Common myeloid progenitor, CD34-positive (primary cell): Measurements from ENCODE around the gene KCNN1.
A peak's percentile ranks its signal among the peaks of the same experiment; 100 is the strongest.

Experiments
- CTCF ChIA-PET: fragments of 350-600 bp; sonication (Branson Sonifier 250); formaldehyde crosslinking; loops from one replicate; lab custom pipeline; 2021; ENCODE audit warnings: antibody characterized with exemption; lab: Charles Lee
- POLR2A ChIA-PET: fragments of 350-600 bp; sonication (Branson Sonifier 250); formaldehyde crosslinking; loops from one replicate; lab custom pipeline; 2021; ENCODE audit warnings: antibody characterized with exemption; lab: Charles Lee
- DNase-seq, 3 donors: peaks; one replicate each; pipeline versions ENCODE4 v3.0.0 to v3.0.0-alpha.2; 2013
- H3K27ac ChIP-seq, 2 experiments: 1 replicate in 1 of 2; 2 replicates in 1 of 2; pipeline ENCODE4 v1.7.0; 2013; ENCODE audit warnings: inconsistent platforms in 2 of 2, low read length in 2 of 2, mild to moderate bottlenecking in 2 of 2, low read depth in 1 of 2, moderate library complexity in 1 of 2; ENCODE audit not compliant: severe bottlenecking in 2 of 2, insufficient read depth in 1 of 2, poor library complexity in 1 of 2
- H3K27me3 ChIP-seq, 5 experiments: replicated peaks in 2 of 5; 1 replicate in 3 of 5; 2 replicates in 2 of 5; pipeline versions ENCODE4 v1.6.1 to v1.7.0; 2013; ENCODE audit warnings: low read length in 4 of 5, mild to moderate bottlenecking in 2 of 5, moderate library complexity in 2 of 5, inconsistent platforms in 1 of 5; ENCODE audit not compliant: insufficient read depth in 5 of 5, control insufficient read depth in 4 of 5
- H3K36me3 ChIP-seq, 4 experiments: 1 replicate in 2 of 4; 2 replicates in 2 of 4; pipeline versions ENCODE4 v1.6.1 to v1.7.0; 2013; ENCODE audit warnings: low read length in 3 of 4, control low read depth in 1 of 4, mild to moderate bottlenecking in 1 of 4; ENCODE audit not compliant: control insufficient read depth in 4 of 4, insufficient read depth in 4 of 4
- H3K4me1 ChIP-seq, 4 experiments: 1 replicate in 3 of 4; 2 replicates in 1 of 4; pipeline versions ENCODE4 v1.6.1 to v1.7.1; 2013; ENCODE audit warnings: low read length in 3 of 4, mild to moderate bottlenecking in 3 of 4, control low read depth in 1 of 4, inconsistent platforms in 1 of 4, moderate library complexity in 1 of 4; ENCODE audit not compliant: control insufficient read depth in 4 of 4, insufficient read depth in 4 of 4; ENCODE audit errors: control extremely low read depth in 1 of 4
- H3K4me3 ChIP-seq, 7 experiments: 1 replicate in 4 of 7; 2 replicates in 3 of 7; pipeline versions ENCODE4 v1.5.1 to v1.7.0; 2013; ENCODE audit warnings: mild to moderate bottlenecking in 7 of 7, low read length in 6 of 7, moderate library complexity in 6 of 7, inconsistent platforms in 2 of 7, low read depth in 2 of 7, control low read depth in 1 of 7; ENCODE audit not compliant: insufficient read depth in 4 of 7, control insufficient read depth in 1 of 7; ENCODE audit errors: extremely low read depth in 1 of 7
- H3K9me3 ChIP-seq, 5 experiments: 1 replicate in 4 of 5; 2 replicates in 1 of 5; pipeline versions ENCODE4 v1.6.1 to v1.7.1; 2013; ENCODE audit warnings: low read length in 4 of 5, mild to moderate bottlenecking in 2 of 5, inconsistent platforms in 1 of 5, low read depth in 1 of 5, moderate library complexity in 1 of 5; ENCODE audit not compliant: control insufficient read depth in 4 of 5, insufficient read depth in 2 of 5; ENCODE audit errors: control extremely low read depth in 1 of 5
- WGBS: methylation state at CpG from one replicate; pipeline ENCODE4 v1.1.5; 2013; ENCODE audit not compliant: insufficient coverage; 5-methylcytosine and 5-hydroxymethylcytosine counted together

KCNN1 gene

GRCh38 chr19:17993076-17993813, 26.3 kb downstream of the KCNN1 start:
- Histone ChIP-seq H3K9me3 (no peaks in the 10 kb centered on the region), H3K36me3 (no peaks in the 10 kb centered on the region), H3K4me1 (peaks cover 0 to 4% (median 1%) of the 10 kb centered on the region in 4 experiments), H3K27me3 (no peaks in the 10 kb centered on the region), H3K4me3 (no peak overlapping the region), H3K27ac (no peak overlapping the region)
- WGBS = 98% methylated on average over 17 of the region's 27 CpGs
- ChIA-PET POLR2A (no interaction called here), CTCF (interaction anchor here (6.1 to 8.7 kb wide), 2 partner anchors 48 to 57 kb away, joined by 86 to 209 read pairs; partner anchors contain the start of gene CCDC124)
- no peak for DNase-seq

- CTCF ChIA-PET = interaction anchor here (0.7 to 8.7 kb wide), 16 partner anchors 8 to 138 kb away, joined by 3 to 209 read pairs (median 5); partner anchors contain the start of gene CCDC124
- Histone ChIP-seq H3K4me1 (peaks cover 0 to 16% (median 13%) of the 10 kb centered on the region in 4 experiments), H3K27ac (no peak overlapping the region), H3K9me3 (no peaks in the 10 kb centered on the region), H3K4me3 (no peak overlapping the region), H3K36me3 (no peaks in the 10 kb centered on the region), H3K27me3 (no peaks in the 10 kb centered on the region)
- 20% methylated on average over 12 of the region's 15 CpGs for WGBS
- DNase-seq = peak; percentile 66 to 80 (median 78)
- POLR2A ChIA-PET = no interaction called here
These were observed 30.0 kb downstream of the KCNN1 start for GRCh38 chr19:17996826-17997316.

- WGBS = 85% methylated on average over 32 of the region's 41 CpGs
- peak in 2 of 3 donors; percentile 30 to 31 for DNase-seq
- H3K27me3 ChIP-seq = no peaks in the 10 kb centered on the region
- peaks cover 0 to 29% (median 23%) of the 10 kb centered on the region in 4 experiments for H3K4me1 ChIP-seq
- ChIA-PET CTCF (interaction anchor here (1.4 to 8.7 kb wide), 12 partner anchors 10 to 163 kb away, joined by 3 to 209 read pairs (median 5); partner anchors contain the start of gene CCDC124), POLR2A (interaction anchor here (0.6 kb wide), 1 partner anchor 69 kb away, joined by 3 read pairs; no protein-coding TSS in a partner anchor)
- H3K36me3 ChIP-seq = no peaks in the 10 kb centered on the region
- no peak overlapping the region for H3K4me3 ChIP-seq
- H3K9me3 ChIP-seq = no peaks in the 10 kb centered on the region
- H3K27ac ChIP-seq = no peak overlapping the region
These were observed 31.3 kb downstream of the KCNN1 start for GRCh38 chr19:17997969-17998826.

- no peak for DNase-seq
- CTCF ChIA-PET = interaction anchor here (0.9 to 8.7 kb wide), 6 partner anchors 53 to 162 kb away, joined by 4 to 209 read pairs (median 8); partner anchors contain the start of gene CCDC124
- Histone ChIP-seq H3K27me3 (no peaks in the 10 kb centered on the region), H3K4me1 (peaks cover 0 to 29% (median 23%) of the 10 kb centered on the region in 4 experiments), H3K36me3 (no peaks in the 10 kb centered on the region), H3K4me3 (no peak overlapping the region), H3K27ac (no peak overlapping the region), H3K9me3 (no peaks in the 10 kb centered on the region)
- POLR2A ChIA-PET = no interaction called here
- WGBS = no CpG with 5 or more reads among the region's 5 CpGs
These were observed 31.9 kb downstream of the KCNN1 start for GRCh38 chr19:17998827-17999150.

- H3K9me3 ChIP-seq = no peaks in the 10 kb centered on the region
These were observed 33.0 kb downstream of the KCNN1 start for GRCh38 chr19:17999684-18000479.

GRCh38 chr19:18000480-18000914, 33.6 kb downstream of the KCNN1 start:
- POLR2A ChIA-PET = interaction anchor here (0.5 to 1.6 kb wide), 8 partner anchors 14 to 181 kb away, joined by 3 to 9 read pairs (median 6); no protein-coding TSS in a partner anchor
- H3K27me3 ChIP-seq = no peaks in the 10 kb centered on the region
- peaks cover 0 to 29% (median 23%) of the 10 kb centered on the region in 4 experiments for H3K4me1 ChIP-seq
- 25% methylated on average over 17 of the region's 17 CpGs for WGBS
- DNase-seq = no peak
- peak overlapping the region in 1 of 2 experiments; percentile 43 for H3K27ac ChIP-seq
- peak overlapping the region in 4 of 7 experiments; percentile 75 to 83 (median 78) for H3K4me3 ChIP-seq
- peaks cover 0 to 3% (median 0%) of the 10 kb centered on the region in 4 experiments for H3K36me3 ChIP-seq
- CTCF ChIA-PET = interaction anchor here (0.6 to 8.7 kb wide), 6 partner anchors 25 to 107 kb away, joined by 3 to 209 read pairs (median 4); partner anchors contain the start of gene CCDC124
- H3K9me3 ChIP-seq = no peaks in the 10 kb centered on the region

More at GRCh38 chr19:17999684-18000479, 33.0 kb downstream of the KCNN1 start:
- Histone ChIP-seq H3K27me3 (no peaks in the 10 kb centered on the region), H3K4me1 (peaks cover 0 to 29% (median 23%) of the 10 kb centered on the region in 4 experiments), H3K27ac (peak overlapping the region in 1 of 2 experiments; percentile 43), H3K36me3 (peaks cover 0 to 3% (median 0%) of the 10 kb centered on the region in 4 experiments), H3K4me3 (peak overlapping the region in 1 of 7 experiments; percentile 83)
- POLR2A ChIA-PET = interaction anchor here (0.5 to 1.4 kb wide), 5 partner anchors 45 to 726 kb away, joined by 3 to 9 read pairs (median 4); no protein-coding TSS in a partner anchor
- WGBS = 78% methylated on average over 12 of the region's 21 CpGs
- peak in 2 of 3 donors; percentile 67 to 77 for DNase-seq
- CTCF ChIA-PET = interaction anchor here (0.9 to 8.7 kb wide), 7 partner anchors 54 to 161 kb away, joined by 3 to 209 read pairs (median 5); partner anchors contain the start of gene CCDC124
